Cardiac muscle cell (in vitro differentiated cells and primary cell): Measurements from ENCODE around the gene C1RL. TPM values are rescaled to one million over a fixed set of nuclear protein-coding genes. Genes with fewer than 3 reads are reported as not detected.

Source experiments
- DNase-seq, 2 donors: peaks; one replicate each; pipeline versions ENCODE4 v3.0.0 to v3.0.0-alpha.2; 2010 to 2017; ENCODE audit warnings: low read depth in 1 of 2, low spot score in 1 of 2
- H3K27ac ChIP-seq: fragments of 200-600 bp; sonication (generic); 2 replicates; pipeline ENCODE4 v1.5.1; 2016
- H3K27me3 ChIP-seq: fragments of 200-600 bp; sonication (generic); 2 replicates; pipeline ENCODE4 v1.6.0; 2016; ENCODE audit warnings: control low read depth
- H3K36me3 ChIP-seq: fragments of 200-600 bp; sonication (generic); 2 replicates; pipeline ENCODE4 v1.5.1; 2016; ENCODE audit warnings: control low read depth
- H3K4me1 ChIP-seq: fragments of 200-600 bp; sonication (generic); 2 replicates; pipeline ENCODE4 v1.8.1; 2017; ENCODE audit warnings: low read depth, mild to moderate bottlenecking, mixed run types
- H3K4me3 ChIP-seq: fragments of 200-600 bp; sonication (generic); 2 replicates; pipeline ENCODE4 v1.5.1; 2016; ENCODE audit warnings: mild to moderate bottlenecking
- H3K9me3 ChIP-seq: fragments of 200-600 bp; sonication (generic); 2 replicates; pipeline ENCODE4 v1.5.1; 2017; ENCODE audit warnings: low read depth, mild to moderate bottlenecking, control low read depth
- CTCF ChIP-seq: IDR thresholded peaks from 2 replicates; pipeline ENCODE4 v1.5.1; 2012; ENCODE audit warnings: low read depth, mild to moderate bottlenecking, low read length
- polyA plus RNA-seq: library from polyadenylated mRNA; unstranded; fragments of >200 nt; fragmentation: Nextera tagmentation; extraction: Ambion mirVana; gene quantifications from 2 replicates; pipeline ENCODE4 v1.2.1, GENCODE V29; 2016
- total RNA-seq: library from RNA; depleted of rRNA; stranded (reverse); fragments of >200 nt; gene quantifications from 2 replicates; pipeline ENCODE4 v1.2.3, GENCODE V29; 2016

The C1RL gene
- total and polyA plus RNA-seq, 2 experiments from 2014 or later, result 14.3 to 32.4 TPM

DNA sequence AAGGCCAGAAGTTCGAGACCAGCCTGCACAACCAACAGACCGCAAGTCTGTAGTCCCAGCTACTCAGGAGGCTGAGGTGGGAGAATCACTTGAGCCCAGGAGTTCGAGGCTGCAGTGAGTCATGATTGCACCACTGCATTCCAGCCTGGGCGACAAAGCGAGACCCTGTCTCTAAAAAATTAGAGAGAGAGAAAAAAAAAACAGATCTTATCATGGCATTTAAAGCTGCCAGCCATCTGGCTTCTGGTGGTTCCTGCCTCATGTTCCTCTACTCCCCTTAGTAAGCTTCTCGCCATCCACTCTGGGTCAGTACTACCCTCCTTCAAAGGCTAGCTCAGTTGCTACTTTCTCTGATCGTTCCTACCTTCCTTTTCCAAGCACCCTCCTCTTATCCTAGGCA, 37.2 kb upstream of the C1RL start:
- no peaks in the 10 kb centered on the region for H3K9me3 ChIP-seq
- TF ChIP-seq CTCF, result no peak
- no peaks in the 10 kb centered on the region for H3K27me3 ChIP-seq
- H3K4me3 ChIP-seq, result no peak overlapping the region
- no peak for DNase-seq
- no peak overlapping the region for H3K27ac ChIP-seq
- H3K4me1 ChIP-seq, result no peaks in the 10 kb centered on the region
- H3K36me3 ChIP-seq, result no peaks in the 10 kb centered on the region

DNA sequence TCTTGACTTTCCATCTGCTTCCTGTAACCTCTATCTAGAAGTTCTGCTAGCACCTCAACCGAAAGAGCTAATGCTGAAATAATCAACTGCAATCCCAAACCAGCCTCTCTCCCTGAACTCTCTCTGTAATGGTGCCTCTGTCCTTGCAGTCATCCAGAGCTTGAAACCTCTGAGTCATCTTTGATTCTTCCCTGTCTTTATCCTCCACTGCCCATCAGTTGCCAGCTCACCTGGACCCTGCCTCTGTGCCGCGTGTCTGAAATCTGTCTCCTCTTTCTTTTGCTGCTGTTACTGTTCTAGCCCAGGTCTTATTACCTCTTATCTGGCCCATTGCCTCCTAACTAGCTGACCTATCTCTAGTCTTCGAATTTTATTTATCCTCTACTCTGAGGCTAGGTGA, 36.7 kb upstream of the C1RL start:
- no peaks in the 10 kb centered on the region for H3K9me3 ChIP-seq
- TF ChIP-seq CTCF, result no peak
- H3K27ac ChIP-seq, result no peak overlapping the region
- H3K4me1 ChIP-seq, result no peaks in the 10 kb centered on the region
- H3K27me3 ChIP-seq, result no peaks in the 10 kb centered on the region
- no peak for DNase-seq
- H3K36me3 ChIP-seq, result no peaks in the 10 kb centered on the region
- H3K4me3 ChIP-seq, result no peak overlapping the region

DNA sequence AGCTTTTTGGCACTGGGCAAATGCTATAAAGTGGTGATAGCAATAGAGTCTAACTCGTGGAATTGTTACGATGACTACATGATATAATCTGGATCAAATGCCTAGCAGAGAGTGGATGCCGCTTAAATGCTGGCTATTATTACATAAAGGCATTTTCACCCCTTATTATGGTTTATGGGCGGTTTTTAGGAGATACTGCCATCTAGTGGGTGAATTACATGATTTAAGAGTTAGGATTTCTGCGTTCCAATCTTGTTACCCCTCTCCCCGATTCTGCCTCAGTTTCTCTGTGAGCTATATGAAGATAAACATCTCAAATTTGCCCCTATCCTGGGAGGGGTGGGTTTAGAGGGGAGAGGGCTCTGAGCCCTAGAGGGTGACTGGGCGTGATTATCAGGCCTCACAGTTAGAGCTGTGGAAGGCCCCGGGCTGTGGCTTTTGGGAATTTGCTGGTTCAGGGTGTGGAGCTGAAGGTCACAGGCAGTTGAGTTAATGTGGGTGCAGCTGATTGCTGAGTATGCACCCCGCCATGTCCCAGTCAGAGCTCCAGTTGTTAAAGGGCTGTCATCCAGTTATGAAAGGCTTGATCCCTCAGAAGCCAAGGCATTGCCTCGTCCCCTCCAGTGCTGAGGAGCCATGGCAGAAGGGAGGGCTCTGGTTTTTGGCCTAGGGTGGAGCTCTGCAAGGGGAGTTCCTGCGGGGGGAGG, 35.6 kb upstream of the C1RL start:
- no peak overlapping the region for H3K4me3 ChIP-seq
- H3K9me3 ChIP-seq, result no peaks in the 10 kb centered on the region
- H3K36me3 ChIP-seq, result no peaks in the 10 kb centered on the region
- TF ChIP-seq CTCF, result peak; percentile 57
- no peaks in the 10 kb centered on the region for H3K27me3 ChIP-seq
- H3K4me1 ChIP-seq, result no peaks in the 10 kb centered on the region
- no peak overlapping the region for H3K27ac ChIP-seq
- DNase-seq, result peak; percentile 31 to 57

DNA sequence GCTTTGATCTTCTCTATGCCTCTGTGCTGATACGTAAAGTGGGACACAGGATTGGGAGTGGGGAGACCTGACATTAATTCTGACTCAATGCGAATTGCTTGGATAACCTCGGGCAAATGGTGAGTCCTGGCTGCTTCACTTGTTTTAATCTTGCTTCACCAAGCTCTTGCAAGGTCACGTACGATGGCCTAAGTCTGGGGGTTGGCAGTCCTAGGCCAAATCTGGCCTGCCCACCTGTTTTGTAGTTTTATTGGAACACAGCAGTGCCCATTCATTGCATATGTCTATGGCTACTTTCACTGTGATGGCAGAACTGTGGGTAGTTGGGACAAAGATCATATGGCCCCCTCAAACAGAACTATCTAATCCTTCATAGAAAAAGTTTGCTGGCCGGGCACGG, 34.5 kb upstream of the C1RL start:
- TF ChIP-seq CTCF, result no peak
- Histone ChIP-seq H3K27me3 (no peaks in the 10 kb centered on the region), H3K4me1 (no peaks in the 10 kb centered on the region)

GRCh38 chr12:7142809-7143465, 33.9 kb upstream of the C1RL start:
- DNase-seq, result no peak
- no peak overlapping the region for H3K27ac ChIP-seq
- TF ChIP-seq CTCF, result no peak
- no peaks in the 10 kb centered on the region for H3K4me1 ChIP-seq
- H3K27me3 ChIP-seq, result no peaks in the 10 kb centered on the region
- no peak overlapping the region for H3K4me3 ChIP-seq
- H3K9me3 ChIP-seq, result no peaks in the 10 kb centered on the region
- no peaks in the 10 kb centered on the region for H3K36me3 ChIP-seq

More for the DNA sequence above, 34.5 kb upstream of the C1RL start:
- no peaks in the 10 kb centered on the region for H3K9me3 ChIP-seq
- no peaks in the 10 kb centered on the region for H3K36me3 ChIP-seq
- DNase-seq, result no peak
- no peak overlapping the region for H3K4me3 ChIP-seq
- H3K27ac ChIP-seq, result no peak overlapping the region
